DMS53 (cell line): ENCODE results near the gene SLC7A5.
"Not testable (repeated sequence)": the region's sequence is repeated elsewhere in the genome, so short reads cannot be mapped to it uniquely, and the experiment has no call there.

ENCODE experiments used
- DNase-seq: peaks from one replicate; lab custom pipeline; 2025; lab: John Stamatoyannopoulos, UW

Gene SLC7A5

GRCh38 chr16:87822108-87822970 lies 47.0 kb downstream of the SLC7A5 start:
- DNase-seq, result no peak

DNA sequence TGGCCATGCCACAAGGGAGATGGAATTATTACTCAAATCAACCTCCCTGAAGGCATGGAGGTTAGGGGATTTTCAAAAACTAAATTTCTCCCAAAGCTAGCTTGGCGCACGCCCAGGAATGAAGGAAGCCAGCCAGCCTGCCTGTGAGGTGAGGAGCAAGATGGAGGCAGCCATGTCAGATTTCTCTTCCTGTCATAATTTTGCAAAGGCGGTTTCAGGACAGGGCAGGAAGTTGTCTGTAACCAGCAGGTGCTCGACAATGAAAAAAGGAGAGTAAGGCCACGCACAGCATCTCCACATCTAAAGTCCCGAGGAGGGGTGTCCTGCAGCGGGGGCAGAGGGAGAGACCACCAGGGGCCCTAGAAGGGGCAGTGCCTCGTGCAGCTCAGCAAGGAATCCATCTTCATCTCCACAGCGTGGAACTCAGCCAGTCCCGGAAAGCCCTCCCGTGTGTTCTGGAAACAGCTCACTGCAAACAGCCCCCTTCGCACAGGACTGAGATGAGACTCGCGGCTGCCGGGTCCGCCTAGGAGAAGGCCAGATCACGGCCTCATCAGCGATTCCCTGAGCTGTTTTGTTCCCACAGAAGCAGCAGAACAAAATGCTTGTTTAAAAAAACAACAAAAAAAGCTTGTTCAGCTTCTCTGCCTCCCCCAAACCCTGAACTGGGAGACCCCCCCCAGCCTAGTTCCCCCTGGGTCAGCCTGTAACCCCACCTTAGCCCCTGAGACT lies 47.8 kb downstream of the SLC7A5 start:
- DNase-seq, result no peak

DNA sequence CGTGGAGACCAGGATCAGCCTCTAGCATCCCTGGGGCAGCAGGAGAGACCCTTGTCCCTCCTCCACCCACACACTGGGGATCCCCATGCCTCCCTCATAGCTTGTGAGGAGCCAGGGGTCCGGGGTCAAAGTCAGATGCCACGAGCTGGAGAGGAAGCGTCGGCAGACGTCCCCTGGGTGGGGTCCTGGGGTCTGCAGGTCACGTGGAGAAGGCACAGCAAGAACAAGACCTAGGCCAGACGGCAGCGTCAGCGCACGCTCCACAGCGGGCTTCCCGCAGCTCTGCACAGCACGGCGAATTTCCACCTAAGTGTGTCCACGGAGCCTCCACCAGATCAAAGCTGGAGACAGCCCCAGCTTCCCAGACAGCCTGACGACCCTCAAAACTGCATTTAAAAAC lies 49.3 kb downstream of the SLC7A5 start:
- DNase-seq, result no peak

GRCh38 chr16:87819282-87819681 lies 50.0 kb downstream of the SLC7A5 start:
- DNase-seq, result no peak

GRCh38 chr16:87818533-87819161 lies 50.7 kb downstream of the SLC7A5 start:
- DNase-seq, result no peak

- no peak for DNase-seq
Observed at GRCh38 chr16:87817910-87818309, 51.4 kb downstream of the SLC7A5 start.

GRCh38 chr16:87817370-87817769 lies 51.9 kb downstream of the SLC7A5 start:
- not testable (repeated sequence) for DNase-seq

GRCh38 chr16:87816507-87817100 lies 52.7 kb downstream of the SLC7A5 start:
- DNase-seq, result no peak

GRCh38 chr16:87815567-87815966 lies 53.7 kb downstream of the SLC7A5 start:
- DNase-seq, result no peak

GRCh38 chr16:87812200-87812656 lies 57.1 kb downstream of the SLC7A5 start:
- DNase-seq, result no peak

- not testable (repeated sequence) for DNase-seq
Observed at GRCh38 chr16:87811454-87811853, 57.9 kb downstream of the SLC7A5 start.

GRCh38 chr16:87809150-87809902 lies 60.0 kb downstream of the SLC7A5 start:
- no peak for DNase-seq

DNA sequence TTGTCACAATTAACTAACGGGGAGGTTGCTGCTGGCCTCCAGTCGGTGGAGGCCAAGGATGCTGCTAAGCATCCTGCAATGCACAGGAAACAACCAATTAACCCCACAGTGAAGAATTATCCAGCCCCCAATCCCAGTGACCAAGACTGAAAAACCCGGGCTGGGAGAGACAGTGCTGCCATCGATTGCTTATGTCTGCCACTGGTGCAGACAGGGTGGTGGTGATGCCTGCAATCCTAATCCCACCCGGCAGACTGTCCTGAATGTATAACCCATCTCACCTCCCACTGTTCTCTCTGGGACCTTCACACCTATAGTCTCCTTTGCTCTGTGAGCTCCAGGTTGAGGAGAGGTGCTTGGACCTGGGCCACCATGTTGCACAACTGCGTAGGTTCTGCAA lies 61.2 kb downstream of the SLC7A5 start:
- DNase-seq, result no peak

DNA sequence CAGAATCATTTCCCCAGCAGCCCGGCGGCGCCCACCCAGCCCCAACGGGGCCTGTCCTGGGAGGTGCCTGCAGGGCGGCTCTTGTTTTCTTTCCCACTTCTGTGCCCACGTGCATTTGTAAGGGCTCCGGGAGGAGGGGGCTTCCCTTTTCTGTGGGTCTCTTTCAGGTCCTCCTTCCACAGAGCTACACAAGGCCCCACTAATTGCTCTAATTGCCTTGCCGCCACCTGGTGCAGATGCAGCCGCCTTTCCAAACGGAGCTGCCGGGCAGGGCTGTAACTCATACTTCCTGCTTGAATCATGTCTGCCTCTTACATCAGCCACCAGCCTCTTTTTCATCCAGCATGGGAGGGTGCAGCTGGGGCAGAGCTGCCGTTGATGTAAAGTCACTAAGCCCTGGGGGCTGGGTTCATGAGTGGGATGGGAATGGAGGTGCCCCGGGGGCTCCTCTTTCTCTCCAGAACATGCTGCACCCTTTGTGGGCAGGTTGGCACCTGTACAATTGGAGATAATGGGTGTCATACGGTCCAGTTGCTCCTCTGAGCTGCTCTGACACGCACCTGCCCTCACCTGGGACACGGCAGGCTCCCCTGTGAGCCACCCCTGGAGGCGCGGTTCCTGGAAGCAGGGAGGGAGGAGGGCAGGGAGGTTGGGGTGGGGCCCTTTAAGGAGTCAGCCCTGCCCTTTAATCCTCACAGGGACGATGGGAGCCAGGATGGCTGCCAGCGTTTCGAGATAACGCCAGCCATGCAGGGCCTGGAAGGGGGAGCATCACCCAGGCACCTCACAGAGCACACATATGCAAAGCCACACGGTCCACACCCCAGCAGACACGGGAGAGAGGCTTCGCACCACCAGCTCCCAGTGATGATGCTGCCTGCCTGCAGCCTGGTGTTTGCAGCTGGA lies 62.4 kb downstream of the SLC7A5 start:
- peak; percentile 86 for DNase-seq

DNA sequence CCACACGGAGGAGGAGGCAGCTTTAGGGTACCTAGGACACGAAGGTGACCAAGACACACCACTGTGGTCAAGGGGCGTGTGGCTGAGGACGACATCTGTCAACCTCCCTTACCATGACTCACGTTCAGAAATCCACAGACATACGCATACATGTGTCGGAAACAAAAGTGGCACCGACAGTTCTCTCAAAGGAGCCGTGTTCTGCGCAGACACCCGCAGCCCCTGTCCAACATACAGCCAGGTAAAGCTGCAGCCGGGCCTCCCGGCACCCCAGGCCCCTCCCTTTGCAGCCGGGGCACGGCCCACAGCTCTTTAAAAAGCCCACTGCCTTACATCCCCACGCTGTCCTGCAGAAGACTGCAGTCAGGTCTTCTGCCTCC lies 63.1 kb downstream of the SLC7A5 start:
- DNase-seq, result peak; percentile 71

DNA sequence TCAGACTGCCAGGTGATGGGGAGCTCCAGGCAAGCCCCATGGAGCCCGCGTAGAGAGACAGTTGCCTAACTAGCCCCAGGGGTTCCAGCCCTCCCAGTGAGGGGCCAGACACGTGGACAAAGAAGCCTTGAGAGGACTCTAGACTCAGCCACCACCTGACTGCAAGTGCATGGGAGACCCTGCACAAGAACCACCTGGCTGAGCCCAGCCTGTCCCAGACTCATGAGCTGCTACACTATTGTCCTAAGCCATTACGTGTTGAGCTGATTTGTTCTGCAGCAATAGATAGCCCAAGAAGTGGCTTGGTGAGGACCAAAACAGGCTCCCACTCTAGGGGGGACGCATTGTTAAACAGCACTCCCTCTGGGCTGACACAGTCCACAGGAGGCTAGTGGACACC lies 65.9 kb downstream of the SLC7A5 start:
- no peak for DNase-seq

DNA sequence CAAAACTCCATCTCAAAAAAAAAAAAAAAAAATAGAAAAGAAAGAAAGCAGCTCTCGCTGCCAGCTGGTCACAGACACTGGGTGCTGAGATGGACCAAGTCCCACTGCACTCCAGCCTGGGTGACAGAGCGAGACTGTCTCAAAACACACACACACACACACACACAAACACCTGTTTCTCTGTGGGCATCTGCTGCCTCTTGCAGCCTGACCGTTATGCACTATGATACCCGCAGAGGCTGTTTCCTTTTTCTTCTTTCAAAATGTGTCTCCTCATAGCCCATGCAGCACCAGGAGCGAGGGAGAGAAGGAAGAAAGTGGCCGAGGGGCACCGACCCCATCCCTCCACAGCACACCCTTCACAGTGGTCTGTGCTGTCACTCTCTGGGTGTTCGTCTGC lies 66.6 kb downstream of the SLC7A5 start:
- no peak for DNase-seq

DNA sequence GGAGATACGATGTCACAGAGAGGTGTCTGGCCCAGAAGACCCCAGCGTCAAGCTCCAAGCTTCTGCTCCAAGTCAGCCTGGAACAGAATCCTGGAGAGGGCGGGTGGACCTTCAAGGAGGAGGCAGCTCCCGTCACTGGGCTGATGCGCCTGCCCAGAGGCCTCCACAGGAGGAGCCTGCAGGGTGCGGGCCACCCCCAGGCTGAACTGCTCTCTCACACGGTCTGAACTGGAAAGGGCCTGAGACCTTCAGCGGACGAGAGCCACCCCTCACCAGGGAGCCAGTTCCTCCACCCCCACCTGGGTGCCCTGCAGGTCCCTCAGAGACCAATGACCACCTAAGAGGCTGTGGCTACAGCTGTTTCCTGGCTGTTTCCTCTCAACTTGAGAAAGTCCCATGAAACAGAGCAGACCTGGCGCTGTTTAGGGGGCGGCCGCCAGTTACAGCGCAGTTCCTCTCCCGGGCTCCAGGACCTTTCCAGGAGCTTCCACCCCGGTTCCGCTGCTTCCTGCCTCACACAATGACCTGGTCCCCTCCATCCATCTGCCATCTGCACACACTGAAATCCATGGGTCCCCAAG lies 67.5 kb downstream of the SLC7A5 start:
- no peak for DNase-seq

DNA sequence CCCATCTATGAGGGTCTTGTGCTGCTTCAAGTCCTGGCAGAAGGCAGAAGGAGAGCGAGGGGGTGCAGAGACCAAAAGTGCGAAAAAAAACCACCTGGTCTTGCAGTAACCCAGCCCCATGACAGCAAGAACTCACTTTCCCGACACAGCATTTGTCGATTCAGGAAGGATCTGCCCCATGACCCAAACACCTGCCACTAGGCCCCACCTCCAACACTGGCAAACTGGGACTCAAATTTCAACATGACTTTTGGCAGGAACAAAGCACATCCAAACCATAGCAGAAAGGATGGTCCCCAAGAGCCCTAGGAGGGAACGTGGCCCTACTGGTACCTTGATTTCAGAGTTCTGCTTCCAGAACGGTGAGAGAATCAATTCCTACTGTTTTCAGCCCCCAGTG lies 68.8 kb downstream of the SLC7A5 start:
- DNase-seq, result no peak

DNA sequence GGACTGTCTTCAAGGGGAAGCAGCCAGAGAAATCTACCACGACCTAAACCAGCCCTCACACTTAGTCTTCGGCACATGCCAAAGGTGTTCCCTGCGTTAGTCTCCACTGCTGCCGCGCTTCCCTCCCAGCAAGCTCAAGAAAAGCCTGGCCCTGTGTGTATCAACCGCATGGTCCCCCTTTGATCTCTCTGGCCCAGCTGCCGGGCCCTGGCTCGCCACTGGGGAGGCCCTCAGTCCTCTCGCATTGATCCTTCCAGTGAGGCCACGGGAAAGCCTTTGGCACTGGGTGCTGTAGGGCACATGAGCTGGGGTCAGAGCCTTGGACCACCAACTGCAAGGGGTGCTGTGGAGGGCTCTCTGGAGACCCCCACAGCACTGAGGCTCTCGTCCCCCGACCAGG lies 74.0 kb downstream of the SLC7A5 start:
- DNase-seq, result no peak
